Measurements from ENCODE around the gene SEC14L3. TPM values are rescaled to one million over a fixed set of nuclear protein-coding genes. Genes with fewer than 3 reads are reported as not detected.
A peak's percentile ranks its signal among the peaks of the same experiment; 100 is the strongest.

SEC14L3 gene
- total RNA-seq, 1 experiment from 2014 or later, result not detected

- Mint-ChIP-seq H3K36me3 (ENCODE audit: insufficient read depth in 1 of 3, low read depth in 3 of 3) (peaks cover 15 to 67% (median 36%) of the 10 kb centered on the region in 3 experiments), H3K9me3 (no peaks in the 10 kb centered on the region), H3K27me3 (ENCODE audit: low read depth) (no peaks in the 10 kb centered on the region), H3K27ac (peak overlapping the region in 1 of 3 experiments; percentile 19; a peak in 2 of 7 replicates), H3K4me3 (no peak overlapping the region), H3K4me1 (peaks cover 0 to 5% of the 10 kb centered on the region in 2 experiments; a peak in 1 of 4 replicates)
- H4K5ac ChIP-seq (ENCODE audit: insufficient read length, low read depth, low read length), result no peak overlapping the region
- no peak overlapping the region for H3K4me2 ChIP-seq (ENCODE audit: insufficient read depth, insufficient read length, low read length)
- H4K91ac ChIP-seq (ENCODE audit: insufficient read length, low read depth, low read length), result no peak overlapping the region
- H2BK120ac ChIP-seq (ENCODE audit: low read depth, low read length, poor library complexity, severe bottlenecking), result no peak overlapping the region
- no peak overlapping the region for H3K14ac ChIP-seq (ENCODE audit: insufficient read depth, low read length)
- no peak overlapping the region for H2BK5ac ChIP-seq (ENCODE audit: insufficient read length, low read length)
- no peak overlapping the region for H3K9ac ChIP-seq (ENCODE audit: extremely low read depth, insufficient read length, low read length)
- DNase-seq, result no peak
- no CpG with 5 or more reads among the region's 4 CpGs for WGBS (ENCODE audit: extremely low coverage, insufficient read length, low lambda C conversion rate)
- no peak overlapping the region for H3K23ac ChIP-seq (ENCODE audit: insufficient read length, low read depth, low read length)
- no peak overlapping the region for H2BK15ac ChIP-seq (ENCODE audit: low read depth, low read length)
- H4K8ac ChIP-seq (replicated peaks; ENCODE audit: insufficient read length, low read depth, low read length), result no peak overlapping the region
- no peaks in the 10 kb centered on the region for H3K79me1 ChIP-seq (ENCODE audit: insufficient read depth, low read depth, low read length, poor library complexity, severe bottlenecking)
- no peak overlapping the region for H3K56ac ChIP-seq (ENCODE audit: insufficient read length, low read depth, low read length)
- no peak overlapping the region for H3K4ac ChIP-seq (ENCODE audit: low read depth, low read length)
- no peak overlapping the region for H3K27ac ChIP-seq (ENCODE audit: insufficient read length, low read depth, low read length)
- no peak overlapping the region for H2BK12ac ChIP-seq (ENCODE audit: insufficient read length, low read depth, low read length)
- no peak overlapping the region for H2AFZ ChIP-seq (ENCODE audit: low read length)
- no peak for TF ChIP-seq CTCF (conservative IDR thresholded peaks at IDR 0.05)
- H3K9me3 ChIP-seq (ENCODE audit: control insufficient read depth, low read depth, low read length), result no peaks in the 10 kb centered on the region
- no peaks in the 10 kb centered on the region for H3K79me2 ChIP-seq (ENCODE audit: insufficient read depth, low read length)
- no peak overlapping the region for H2BK20ac ChIP-seq (ENCODE audit: low read depth, low read length, poor library complexity, severe bottlenecking)
- no peaks in the 10 kb centered on the region for H3K23me2 ChIP-seq (ENCODE audit: insufficient read length, low read depth, low read length, poor library complexity, severe bottlenecking)
- H3K18ac ChIP-seq (ENCODE audit: insufficient read length, low read depth, low read length), result no peak overlapping the region
- no peak overlapping the region for H2AK5ac ChIP-seq (ENCODE audit: insufficient read length, low read length)
- H4K20me1 ChIP-seq (ENCODE audit: control insufficient read depth, insufficient read depth, insufficient read length), result no peaks in the 10 kb centered on the region
- no peaks in the 10 kb centered on the region for H3K27me3 ChIP-seq (ENCODE audit: insufficient read depth, low read length)
- no peaks in the 10 kb centered on the region for H3K4me1 ChIP-seq (ENCODE audit: insufficient read depth, low read length)
- no peak overlapping the region for H3T11ph ChIP-seq (ENCODE audit: low read length)
Measured at GRCh38 chr22:30413001-30413400, 58.8 kb downstream of the SEC14L3 start.

All from H9 (cell line).